ENCODE measurements around the gene NTRK3.

NTRK3 gene

DNA sequence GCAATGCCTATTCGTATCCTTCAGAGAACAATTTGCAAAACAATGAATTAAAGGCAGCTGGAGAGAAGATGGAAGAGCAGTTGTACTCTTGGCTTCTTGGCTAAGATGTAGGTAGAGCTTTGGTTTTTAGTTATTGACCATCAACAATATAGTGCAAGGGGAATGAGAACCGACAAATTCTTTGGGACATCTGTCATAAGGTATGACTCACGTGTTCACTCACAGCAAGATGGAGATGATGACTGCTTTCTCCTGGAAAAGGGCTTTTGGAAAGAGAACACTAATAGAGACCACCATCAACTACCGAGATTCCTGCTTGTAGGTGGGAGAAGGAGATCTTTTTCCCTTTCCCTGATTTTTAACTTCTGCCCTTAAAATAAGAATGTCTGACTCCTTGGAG is 234.9 kb downstream of the NTRK3 start:
- no peak for DNase-seq

GRCh38 chr15:88020806-88021205 is 235.7 kb downstream of the NTRK3 start:
- no peak for DNase-seq

DNA sequence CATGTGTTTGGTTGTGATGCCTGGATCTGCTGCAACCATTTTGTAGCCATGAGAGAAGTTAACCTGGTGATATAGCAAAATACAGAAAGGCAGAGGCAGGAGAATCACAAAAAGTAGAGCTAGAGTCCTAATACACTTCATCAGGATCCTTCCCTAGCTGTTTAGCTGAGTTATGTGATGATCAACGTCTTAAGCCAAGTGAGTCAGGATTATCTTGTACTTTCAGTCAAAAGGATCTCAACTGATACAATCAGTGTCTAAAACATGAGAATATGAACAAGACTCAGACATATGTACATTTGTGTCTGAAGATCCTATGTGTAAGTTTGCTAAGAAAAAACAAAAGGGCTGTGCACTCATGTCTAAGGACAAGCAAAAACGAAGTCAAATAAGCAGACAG is 236.9 kb downstream of the NTRK3 start:
- DNase-seq, result no peak

- no peak for DNase-seq
Measured at GRCh38 chr15:88018869-88019641, 237.5 kb downstream of the NTRK3 start.

GRCh38 chr15:88017753-88018152 is 238.8 kb downstream of the NTRK3 start:
- DNase-seq, result no peak

- DNase-seq, result no peak
Measured at GRCh38 chr15:88016406-88016805, 240.1 kb downstream of the NTRK3 start.

DNA sequence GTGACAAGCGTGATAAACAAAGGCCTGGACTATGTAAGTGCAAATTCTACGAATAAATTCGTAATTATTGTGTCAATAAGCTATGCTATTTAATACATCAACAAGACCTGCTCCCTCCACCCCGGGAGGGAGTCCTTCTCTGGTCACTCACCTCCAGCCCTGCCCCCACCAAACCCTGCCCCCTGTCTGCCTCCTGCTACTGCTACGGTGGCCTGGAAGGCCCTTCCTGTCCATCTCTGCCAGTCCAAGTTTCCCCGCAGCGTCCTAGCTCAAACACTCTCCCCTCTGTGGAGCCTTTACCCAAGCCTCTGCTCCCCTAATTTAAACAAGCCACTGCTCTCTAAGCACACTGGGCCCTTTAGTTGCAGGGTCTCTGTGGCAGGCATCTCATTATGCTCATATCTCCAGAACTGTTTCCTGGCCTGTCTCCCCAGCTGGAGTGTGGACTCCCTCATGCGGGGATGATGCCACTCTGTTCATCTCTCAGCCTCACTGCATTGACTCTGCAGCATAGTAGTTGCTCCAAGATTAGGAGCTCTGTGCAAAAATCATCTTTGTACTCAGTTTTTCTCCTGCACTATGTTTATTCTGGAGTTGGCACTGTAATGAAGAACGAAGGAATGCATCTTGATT is 241.2 kb downstream of the NTRK3 start:
- DNase-seq, result no peak

DNA sequence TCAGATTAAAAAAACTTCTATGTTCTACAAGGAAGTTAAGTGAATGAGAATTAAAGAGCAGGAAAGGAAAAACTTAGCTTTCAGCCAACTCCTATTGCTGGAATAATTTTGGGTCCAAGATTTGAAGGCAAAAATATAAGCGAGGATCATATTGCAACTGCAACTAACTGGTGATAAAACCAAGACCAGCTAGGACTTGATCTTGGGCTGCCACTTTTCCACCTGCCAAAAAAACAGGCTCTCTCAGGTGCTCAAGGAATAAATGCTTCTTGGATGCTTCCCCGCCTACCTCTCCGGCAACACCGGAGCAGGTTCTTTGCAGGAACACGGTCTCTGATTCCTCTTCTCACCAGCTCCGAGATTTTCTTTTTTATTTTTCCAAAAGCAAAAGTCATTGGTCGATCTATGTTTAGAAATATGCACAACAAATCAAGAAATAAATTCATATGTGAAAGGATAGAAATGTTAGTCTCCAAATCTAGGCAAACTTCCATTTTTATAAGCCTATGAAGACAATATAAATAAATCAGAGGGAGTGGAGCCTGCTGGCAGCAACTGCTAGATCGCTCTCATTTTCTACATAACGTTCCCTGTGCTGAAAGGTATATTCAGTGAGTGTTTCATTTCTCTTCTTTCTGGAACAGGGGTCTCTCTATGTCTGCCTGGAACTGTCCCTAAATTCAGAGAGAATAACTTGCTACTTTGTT is 241.9 kb downstream of the NTRK3 start:
- no peak for DNase-seq

- no peak for DNase-seq
Measured at GRCh38 chr15:88013111-88013510, 243.4 kb downstream of the NTRK3 start.

GRCh38 chr15:88012688-88013087 is 243.9 kb downstream of the NTRK3 start:
- DNase-seq, result no peak

- no peak for DNase-seq
Measured at GRCh38 chr15:88012233-88012632, 244.3 kb downstream of the NTRK3 start.

DNA sequence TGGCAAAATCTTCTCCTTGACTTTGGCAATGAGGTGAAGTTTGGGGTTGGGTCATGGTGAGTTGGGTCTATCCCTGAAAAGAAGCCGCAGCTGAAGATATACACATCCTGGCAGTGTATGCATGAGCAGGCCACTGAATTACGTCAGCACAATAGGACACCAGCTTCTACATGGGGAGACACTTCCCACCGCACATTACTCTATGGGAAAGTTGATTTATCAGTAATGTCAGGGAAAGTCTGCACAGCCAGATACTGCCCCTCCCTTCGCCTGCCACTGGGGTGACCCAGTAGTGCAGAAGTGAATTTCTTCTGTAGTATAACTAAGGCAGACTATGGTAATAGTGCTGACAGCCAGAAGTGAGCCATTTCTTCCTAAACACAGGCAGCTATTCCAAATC is 245.0 kb downstream of the NTRK3 start:
- DNase-seq, result no peak

GRCh38 chr15:88006146-88006545 is 250.4 kb downstream of the NTRK3 start:
- no peak for DNase-seq

- no peak for DNase-seq
Measured at GRCh38 chr15:88004399-88004798, 252.1 kb downstream of the NTRK3 start.

DNA sequence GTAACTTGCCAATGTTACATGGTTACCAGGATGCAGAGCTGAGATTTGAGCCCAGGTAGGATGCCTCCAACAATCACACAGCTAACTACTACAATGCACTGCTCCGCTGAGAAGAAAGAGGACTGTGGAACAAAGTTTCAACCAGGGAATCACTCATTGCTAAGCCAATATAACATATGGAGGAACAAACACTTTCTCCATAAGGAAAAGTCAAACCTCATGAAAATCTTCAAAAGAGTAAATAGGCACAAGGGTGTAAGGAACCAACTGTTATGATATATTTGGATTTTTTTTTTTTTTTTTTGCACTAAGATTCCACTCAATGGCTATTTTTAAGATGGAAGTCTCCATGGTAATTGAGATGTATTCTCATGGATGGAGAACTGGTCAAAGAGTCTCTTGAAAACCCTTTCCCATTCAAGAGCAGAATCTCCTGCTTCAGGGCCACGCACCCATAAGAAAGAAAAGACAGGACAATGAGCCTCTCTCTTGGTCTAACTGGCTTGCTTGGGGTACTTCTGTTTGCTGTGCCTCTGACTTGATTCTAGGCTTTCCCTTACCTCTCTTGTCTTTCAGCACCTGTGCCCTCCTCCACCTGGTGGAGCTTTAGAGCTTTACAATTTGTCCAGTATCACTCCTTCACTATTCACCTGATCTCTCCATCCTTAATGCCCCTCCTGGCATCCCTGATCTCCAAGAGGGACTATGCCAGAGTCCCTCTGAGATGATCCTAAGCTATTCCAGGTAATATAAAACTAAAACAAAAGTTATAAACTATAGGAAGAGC is 252.8 kb downstream of the NTRK3 start:
- DNase-seq, result no peak

DNA sequence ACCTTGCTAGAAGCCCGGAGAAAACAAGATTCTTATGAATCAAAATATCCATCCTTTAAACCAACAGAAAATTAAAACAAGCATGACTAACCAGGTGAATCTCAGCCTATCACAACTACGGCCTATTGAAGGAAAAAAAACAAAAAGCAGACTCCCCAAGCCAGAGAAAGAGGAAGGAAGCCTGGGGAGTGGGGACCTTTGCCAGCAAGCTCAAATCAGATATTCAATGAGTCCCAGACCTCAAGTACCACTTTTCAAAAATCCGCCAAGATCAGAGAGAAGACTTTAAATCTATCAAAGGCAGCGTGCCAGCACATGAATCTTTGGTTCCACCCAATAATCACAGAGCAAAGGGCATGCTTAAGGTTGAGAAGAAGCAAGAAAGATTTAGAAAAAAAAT is 253.8 kb downstream of the NTRK3 start:
- no peak for DNase-seq

GRCh38 chr15:87998630-87999029 is 257.9 kb downstream of the NTRK3 start:
- no peak for DNase-seq

DNA sequence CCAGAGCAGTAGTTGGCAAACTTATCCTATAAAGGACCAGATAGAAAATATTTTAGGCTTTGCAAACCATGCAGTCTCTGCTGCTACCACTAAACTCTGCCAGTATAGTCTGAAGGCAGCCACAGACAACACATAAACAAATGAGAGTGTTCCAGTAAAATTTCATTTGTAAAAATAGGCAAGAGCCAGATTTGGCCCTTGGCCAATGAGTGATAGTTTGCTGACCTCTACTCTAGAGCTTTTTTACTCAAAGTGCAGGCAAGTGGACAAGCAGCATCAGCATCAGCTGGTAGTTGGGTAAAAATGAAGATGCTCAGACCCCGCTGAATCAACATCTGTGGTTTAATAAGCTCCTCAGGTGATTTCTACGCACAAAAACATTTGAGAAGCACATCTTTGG is 269.8 kb downstream of the NTRK3 start:
- no peak for DNase-seq

GRCh38 chr15:87985451-87985850 is 271.1 kb downstream of the NTRK3 start:
- no peak for DNase-seq

DNA sequence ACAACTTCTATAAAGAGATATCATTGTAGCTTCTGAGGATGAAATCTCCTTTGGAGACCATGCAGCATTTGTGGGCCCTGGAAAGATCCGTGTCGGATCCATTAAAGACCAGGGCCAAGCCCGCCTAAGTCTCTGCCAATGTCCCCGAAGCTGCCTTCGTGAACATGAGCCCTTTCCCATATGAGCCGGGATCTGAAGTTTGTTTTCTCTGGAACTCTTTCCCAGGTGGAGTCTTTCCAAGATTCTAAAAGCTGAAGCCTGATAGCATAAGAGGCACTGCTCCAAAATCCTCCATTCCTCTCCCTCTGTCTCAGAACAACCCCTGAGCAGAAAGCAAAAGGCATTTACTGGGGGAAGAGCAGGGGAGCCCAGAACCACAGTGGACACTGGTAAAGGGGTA is 274.6 kb downstream of the NTRK3 start:
- no peak for DNase-seq

DNA sequence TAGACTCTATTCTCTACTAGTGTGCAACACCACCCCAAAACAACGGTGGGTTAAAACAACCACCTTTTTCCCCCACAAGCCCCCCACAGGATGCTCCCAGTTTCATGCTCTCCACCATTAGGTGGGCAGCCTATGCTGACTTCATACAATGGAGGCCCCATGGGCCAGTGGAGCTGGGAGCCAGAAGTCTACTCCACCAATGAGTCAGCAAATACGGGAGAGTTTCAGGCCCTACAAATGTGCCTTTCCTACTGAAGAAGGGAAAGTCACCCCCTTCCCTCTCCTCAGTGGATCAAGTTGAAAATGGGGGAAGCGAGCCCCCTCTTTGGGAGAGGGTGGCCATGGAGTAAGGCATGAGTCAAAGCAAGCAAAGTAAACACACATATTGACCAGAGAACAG is 278.6 kb downstream of the NTRK3 start:
- no peak for DNase-seq

DNA sequence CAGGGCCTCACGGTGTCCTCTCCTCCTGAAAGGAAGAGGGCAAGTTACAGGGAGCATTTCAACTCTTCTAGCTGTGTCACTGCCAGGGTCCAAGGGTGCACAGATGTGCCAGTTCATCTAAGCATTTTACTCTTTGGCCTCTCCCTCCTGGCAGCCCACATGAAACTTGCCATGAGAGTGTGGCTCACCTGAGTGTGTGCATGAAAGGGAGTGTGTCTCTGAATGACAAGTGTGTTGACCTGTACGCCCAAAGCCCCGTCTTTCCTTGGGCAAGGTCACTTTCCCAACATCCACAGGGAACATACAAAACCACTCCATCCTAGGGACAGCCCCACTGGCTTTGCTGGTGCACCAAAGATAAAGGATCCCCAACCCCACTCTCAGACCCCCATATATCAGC is 280.0 kb downstream of the NTRK3 start:
- DNase-seq, result no peak

- no peak for DNase-seq
Measured at GRCh38 chr15:87973501-87974215, 282.9 kb downstream of the NTRK3 start.

All from stimulated activated CD4-positive, alpha-beta T cell treated with anti-CD3 and anti-CD28 coated beads, Interleukin-4, amount 100 ng/mL, for 4 hours (primary cell).